G401.6 (cell line): ENCODE measurements around the gene SCN1B.
"Not testable (repeated sequence)": the region's sequence is repeated elsewhere in the genome, so short reads cannot be mapped to it uniquely, and the experiment has no call there.

Experiments used
- FAIRE-seq: peaks from 2 replicates; lab custom pipeline; 2012; peaks lifted over from hg19 to GRCh38; lab: Jason Lieb, UNC

Gene SCN1B

GRCh38 chr19:35037716-35038622 lies 7.7 kb downstream of the SCN1B start:
- FAIRE-seq = no peak

DNA sequence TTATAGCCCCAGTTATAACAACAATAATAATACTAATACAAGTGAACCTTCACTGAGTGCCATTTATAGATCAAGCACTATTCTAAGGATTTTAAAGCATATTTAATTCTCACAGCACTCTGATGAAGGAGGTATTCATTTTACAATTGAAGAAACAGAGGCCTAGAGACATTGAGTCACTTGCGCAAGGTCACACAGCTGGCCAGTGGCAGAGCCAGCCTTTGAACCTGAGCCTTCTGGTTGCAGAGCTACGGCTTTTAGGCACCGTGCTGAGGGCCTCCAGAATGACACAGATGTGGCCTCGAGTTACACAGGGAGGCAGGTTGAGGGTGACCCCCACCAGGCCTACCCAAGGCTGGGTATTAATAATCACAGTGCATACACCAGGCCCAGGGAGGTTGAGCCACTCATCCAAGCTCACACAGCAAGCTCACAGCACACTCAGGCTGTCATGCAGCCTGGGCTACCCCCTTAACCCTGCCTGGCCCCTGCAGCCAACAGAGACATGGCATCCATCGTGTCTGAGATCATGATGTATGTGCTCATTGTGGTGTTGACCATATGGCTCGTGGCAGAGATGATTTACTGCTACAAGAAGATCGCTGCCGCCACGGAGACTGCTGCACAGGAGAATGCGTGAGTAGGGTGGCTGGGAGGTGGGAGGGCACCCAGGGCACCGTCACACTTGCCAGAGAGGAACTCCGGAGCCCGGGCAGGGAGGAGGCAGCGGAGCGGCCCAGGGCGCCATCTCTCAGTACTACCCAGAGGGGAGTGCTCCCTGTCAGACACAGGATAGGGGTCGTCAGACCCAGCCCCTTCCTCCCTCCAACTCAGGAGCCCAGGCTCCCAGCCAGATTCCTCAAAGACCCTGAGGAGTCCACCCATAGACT lies 8.6 kb downstream of the SCN1B start:
- FAIRE-seq = no peak

GRCh38 chr19:35039881-35040825 lies 9.9 kb downstream of the SCN1B start:
- FAIRE-seq = no peak

- no peak for FAIRE-seq
Measured at GRCh38 chr19:35040826-35041547, 10.7 kb downstream of the SCN1B start.

GRCh38 chr19:35041548-35042055 lies 11.3 kb downstream of the SCN1B start, which contains the start of gene HPN:
Gene HPN (plus strand): TSS chr19:35041721. CDS start chr19:35042507, 786 bp downstream.
- FAIRE-seq = no peak

GRCh38 chr19:35042056-35042730 lies 11.9 kb downstream of the SCN1B start:
- FAIRE-seq = no peak

GRCh38 chr19:35042954-35043604 lies 12.8 kb downstream of the SCN1B start:
- FAIRE-seq = no peak

- FAIRE-seq = no peak
Measured at GRCh38 chr19:35043906-35044305, 13.6 kb downstream of the SCN1B start.

DNA sequence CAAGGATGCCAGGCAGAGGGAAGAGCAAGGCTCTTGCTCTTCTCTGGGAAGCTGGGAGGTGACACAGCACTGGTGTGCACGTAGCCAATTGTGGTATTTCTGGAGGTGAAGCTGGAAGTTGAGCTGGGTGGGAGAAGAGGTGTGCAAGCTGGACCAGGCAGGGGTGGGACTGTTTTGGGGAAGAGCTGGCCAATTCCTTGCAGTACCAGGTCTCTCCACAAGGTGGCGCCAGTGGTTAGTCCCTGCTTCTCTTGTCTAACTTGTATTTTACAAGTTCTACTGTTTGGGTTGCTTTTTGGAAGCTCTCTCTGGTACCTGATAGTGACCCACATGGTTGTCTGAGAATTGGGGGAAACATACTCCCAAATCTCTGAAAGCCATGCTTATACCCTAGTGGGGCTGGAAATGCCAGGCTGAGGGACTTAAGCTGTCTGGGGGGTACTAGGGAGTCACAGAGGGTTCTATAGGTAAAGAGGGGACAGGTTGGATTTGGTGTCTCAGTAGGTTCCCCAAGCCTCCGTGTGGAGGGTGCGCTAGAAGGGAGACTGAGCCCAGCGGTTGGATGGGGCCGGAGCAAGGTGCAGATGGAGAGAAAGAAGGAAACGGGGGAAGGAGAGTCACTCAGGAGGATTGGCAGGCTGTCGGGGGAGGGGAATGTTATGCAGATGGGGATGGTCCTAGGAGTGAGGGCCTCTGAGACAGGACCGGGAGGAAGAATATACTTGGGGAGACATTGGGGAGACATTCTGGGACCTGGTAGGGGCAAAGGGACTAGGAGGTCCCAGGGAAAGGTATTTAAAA lies 14.2 kb downstream of the SCN1B start:
- FAIRE-seq = peak; percentile 49

DNA sequence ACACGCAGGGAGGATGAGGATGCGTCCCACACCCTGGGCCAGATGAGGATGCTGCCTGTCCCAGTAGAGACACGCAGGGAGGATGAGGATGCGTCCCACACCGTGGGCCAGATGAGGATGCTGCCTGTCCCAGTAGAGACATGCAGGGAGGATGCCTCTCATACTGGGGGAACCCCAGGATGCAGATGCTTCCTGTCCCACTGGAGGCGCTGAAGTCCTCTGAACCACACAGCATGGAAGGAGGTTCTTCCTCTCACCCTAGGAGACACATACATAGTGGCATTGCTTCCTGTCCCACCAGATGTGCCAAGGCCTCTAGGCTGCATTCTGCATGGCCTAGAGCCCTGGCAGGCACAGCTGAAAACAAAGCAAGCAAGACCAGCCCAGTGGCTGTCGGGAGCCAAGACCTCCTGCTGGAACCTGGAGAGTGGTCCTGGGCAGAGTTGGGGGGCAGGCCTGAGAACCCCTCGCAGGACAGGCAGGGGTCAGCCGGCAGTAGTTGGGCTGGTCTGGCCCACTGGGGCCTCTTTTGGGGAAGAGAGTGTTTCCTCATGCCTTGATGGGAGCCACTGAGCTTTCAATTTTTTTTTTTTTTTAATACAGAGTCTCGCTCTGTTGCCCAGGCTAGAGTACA lies 15.5 kb downstream of the SCN1B start:
- no peak for FAIRE-seq

GRCh38 chr19:35046461-35046860 lies 16.2 kb downstream of the SCN1B start:
- FAIRE-seq = no peak

- FAIRE-seq = no peak
Measured at GRCh38 chr19:35048911-35049411, 18.7 kb downstream of the SCN1B start.

DNA sequence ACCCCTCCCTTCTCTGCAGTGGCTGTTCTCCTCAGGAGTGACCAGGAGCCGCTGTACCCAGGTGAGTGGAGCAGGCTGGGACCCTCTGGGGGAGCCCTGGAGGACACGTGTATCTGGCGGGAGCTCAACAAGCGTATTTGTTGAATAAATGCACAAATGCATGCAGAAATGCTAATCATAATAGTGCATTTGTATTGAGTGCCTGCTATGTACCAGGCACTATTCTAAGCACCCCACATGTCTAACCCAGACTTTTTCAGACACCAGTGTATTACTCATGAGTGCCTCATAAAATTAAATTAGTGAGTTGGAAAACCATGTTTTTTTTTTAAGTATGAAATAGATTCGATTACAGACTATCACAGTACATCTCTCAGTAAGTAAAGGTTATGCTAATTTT lies 19.2 kb downstream of the SCN1B start:
- FAIRE-seq = no peak

DNA sequence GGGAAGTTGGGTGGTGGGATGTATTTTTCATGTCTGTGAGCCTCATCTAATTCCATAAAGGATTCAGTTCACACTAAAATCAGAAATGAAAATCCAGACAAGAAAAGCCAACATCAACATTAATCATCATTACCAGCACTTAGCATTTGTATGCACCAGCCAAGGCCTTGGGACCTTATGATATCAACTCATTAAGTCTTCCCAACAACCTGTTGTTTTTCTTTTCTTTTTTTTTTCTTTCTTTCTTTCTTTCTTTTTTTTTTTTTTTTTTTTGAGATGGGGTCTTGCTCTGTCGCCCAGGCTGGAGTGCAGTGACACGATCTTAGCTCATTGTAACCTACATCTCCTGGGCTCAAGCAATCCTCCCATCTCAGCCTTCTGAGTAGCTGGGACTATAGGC lies 20.4 kb downstream of the SCN1B start:
- not testable (repeated sequence) for FAIRE-seq

- not testable (repeated sequence) for FAIRE-seq
Measured at GRCh38 chr19:35051268-35051667, 21.0 kb downstream of the SCN1B start.

DNA sequence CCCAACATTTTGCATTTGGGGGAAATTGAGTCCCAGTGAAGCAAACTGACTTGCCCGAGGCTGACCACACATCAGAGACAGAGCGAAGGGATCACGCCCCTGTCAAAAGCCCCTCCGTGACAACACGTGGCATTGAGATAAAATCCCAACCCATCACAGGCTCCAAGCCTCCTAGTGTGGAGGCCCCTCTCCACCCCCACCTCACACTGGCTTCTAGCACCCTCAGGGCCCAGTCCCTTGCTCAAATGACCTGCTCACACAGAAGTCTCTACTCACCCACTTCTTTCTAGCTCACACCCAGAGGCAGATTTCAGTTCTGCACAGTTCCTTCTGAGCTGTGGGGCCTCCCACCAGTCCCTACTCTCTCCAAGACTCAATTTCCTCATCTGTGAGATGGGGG lies 21.5 kb downstream of the SCN1B start:
- no peak for FAIRE-seq

- FAIRE-seq = no peak
Measured at GRCh38 chr19:35052599-35053190, 22.4 kb downstream of the SCN1B start.
